ENCODE results near the gene SIAH3. TPM values are rescaled to one million over a fixed set of nuclear protein-coding genes. Genes with fewer than 3 reads are reported as not detected.
"Not testable (repeated sequence)": the region's sequence is repeated elsewhere in the genome, so short reads cannot be mapped to it uniquely, and the experiment has no call there.

Gene SIAH3
- total RNA-seq, 2 donors from 2014 or later, result 0.06 TPM; not detected in 1

GRCh38 chr13:45763419-45763818 lies 88.1 kb downstream of the SIAH3 start:
- Histone ChIP-seq H3K27me3 (replicated peaks; ENCODE audit: insufficient read depth) (no peaks in the 10 kb centered on the region), H3K27ac (no peak overlapping the region), H3K36me3 (no peaks in the 10 kb centered on the region), H3K9me3 (no peaks in the 10 kb centered on the region), H3K4me1 (replicated peaks) (no peaks in the 10 kb centered on the region), H3K4me3 (no peak overlapping the region)
- no peak for DNase-seq (ENCODE audit: low spot score)
- WGBS, result 95% methylated on average over 4 of the region's 4 CpGs
- intact Hi-C loops (cut with DNase I), result no loop called here
- TF ChIP-seq POLR2AphosphoS5 (IDR thresholded peaks at IDR 0.05) (no peak), CTCF (IDR thresholded peaks at IDR 0.05) (no peak), POLR2A (IDR thresholded peaks at IDR 0.05) (no peak)

- WGBS, result 77% methylated on average over 3 of the region's 3 CpGs
- H3K27ac ChIP-seq; DNase-seq (ENCODE audit: low spot score); H3K9me3 ChIP-seq; H3K27me3 ChIP-seq (replicated peaks; ENCODE audit: insufficient read depth); intact Hi-C loops (cut with DNase I); H3K36me3 ChIP-seq; H3K4me3 ChIP-seq; H3K4me1 ChIP-seq (replicated peaks): not testable (repeated sequence)
Observed at GRCh38 chr13:45757589-45757988, 94.0 kb downstream of the SIAH3 start.

- intact Hi-C loops (cut with DNase I); H3K27me3 ChIP-seq (replicated peaks; ENCODE audit: insufficient read depth); H3K4me3 ChIP-seq; H3K9me3 ChIP-seq; H3K27ac ChIP-seq; H3K36me3 ChIP-seq; H3K4me1 ChIP-seq (replicated peaks); DNase-seq (ENCODE audit: low spot score): not testable (repeated sequence)
- 100% methylated on average over 1 of the region's 1 CpG for WGBS
Observed at GRCh38 chr13:45756498-45756897, 95.1 kb downstream of the SIAH3 start.

- DNase-seq (ENCODE audit: low spot score), result no peak
- Histone ChIP-seq H3K9me3 (no peaks in the 10 kb centered on the region), H3K36me3 (no peaks in the 10 kb centered on the region), H3K27ac (no peak overlapping the region), H3K4me1 (replicated peaks) (no peaks in the 10 kb centered on the region), H3K4me3 (no peak overlapping the region), H3K27me3 (replicated peaks; ENCODE audit: insufficient read depth) (no peaks in the 10 kb centered on the region)
- no peak for TF ChIP-seq POLR2A (IDR thresholded peaks at IDR 0.05)
- TF ChIP-seq CTCF (IDR thresholded peaks at IDR 0.05), result no peak
- no peak for TF ChIP-seq POLR2AphosphoS5 (IDR thresholded peaks at IDR 0.05)
- WGBS, result 80% methylated on average over 1 of the region's 1 CpG
- intact Hi-C loops (cut with DNase I), result no loop called here
Observed at GRCh38 chr13:45752510-45752909, 99.0 kb downstream of the SIAH3 start.

- Histone ChIP-seq H3K4me1 (replicated peaks) (no peaks in the 10 kb centered on the region), H3K9me3 (no peaks in the 10 kb centered on the region), H3K36me3 (no peaks in the 10 kb centered on the region), H3K27ac (no peak overlapping the region), H3K4me3 (no peak overlapping the region), H3K27me3 (replicated peaks; ENCODE audit: insufficient read depth) (no peaks in the 10 kb centered on the region)
- no peak for DNase-seq (ENCODE audit: low spot score)
- intact Hi-C loops (cut with DNase I), result no loop called here
- TF ChIP-seq POLR2AphosphoS5 (IDR thresholded peaks at IDR 0.05), result no peak
- no peak for TF ChIP-seq CTCF (IDR thresholded peaks at IDR 0.05)
- TF ChIP-seq POLR2A (IDR thresholded peaks at IDR 0.05), result no peak
Observed at GRCh38 chr13:45751885-45752284, 99.7 kb downstream of the SIAH3 start.

GRCh38 chr13:45750566-45750965 lies 101.0 kb downstream of the SIAH3 start:
- no peaks in the 10 kb centered on the region for H3K36me3 ChIP-seq
- TF ChIP-seq POLR2A (IDR thresholded peaks at IDR 0.05) (no peak), CTCF (IDR thresholded peaks at IDR 0.05) (no peak), POLR2AphosphoS5 (IDR thresholded peaks at IDR 0.05) (no peak)
- no peak overlapping the region for H3K27ac ChIP-seq
- 75% methylated on average over 3 of the region's 3 CpGs for WGBS
- no peaks in the 10 kb centered on the region for H3K4me1 ChIP-seq (replicated peaks)
- intact Hi-C loops (cut with DNase I), result no loop called here
- no peak overlapping the region for H3K4me3 ChIP-seq
- no peaks in the 10 kb centered on the region for H3K9me3 ChIP-seq
- H3K27me3 ChIP-seq (replicated peaks; ENCODE audit: insufficient read depth), result no peaks in the 10 kb centered on the region
- no peak for DNase-seq (ENCODE audit: low spot score)
